A673 (cell line): Measurements from ENCODE around the gene HSFX4.

Experiments used
- EZH2 ChIP-seq: fragments of 200-600 bp; sonication (generic); IDR thresholded peaks from 2 replicates; pipeline ENCODE4 v1.6.1; 2017; ENCODE audit warnings: borderline replicate concordance, low read depth, mild to moderate bottlenecking, mixed read lengths, antibody characterized with exemption, low read length; ENCODE audit not compliant: poor library complexity, severe bottlenecking
- TF ChIP-seq, protein P1 (sequence below): fragments of 300-800, 200-600 bp; sonication (generic); conservative IDR thresholded peaks from 2 replicates; pipeline ENCODE4 v1.5.1; 2017; ENCODE audit warnings: low read depth, mild to moderate bottlenecking, antibody characterized with exemption, low read length, moderate library complexity, mixed read lengths

- TF ChIP-seq, protein P1, sequence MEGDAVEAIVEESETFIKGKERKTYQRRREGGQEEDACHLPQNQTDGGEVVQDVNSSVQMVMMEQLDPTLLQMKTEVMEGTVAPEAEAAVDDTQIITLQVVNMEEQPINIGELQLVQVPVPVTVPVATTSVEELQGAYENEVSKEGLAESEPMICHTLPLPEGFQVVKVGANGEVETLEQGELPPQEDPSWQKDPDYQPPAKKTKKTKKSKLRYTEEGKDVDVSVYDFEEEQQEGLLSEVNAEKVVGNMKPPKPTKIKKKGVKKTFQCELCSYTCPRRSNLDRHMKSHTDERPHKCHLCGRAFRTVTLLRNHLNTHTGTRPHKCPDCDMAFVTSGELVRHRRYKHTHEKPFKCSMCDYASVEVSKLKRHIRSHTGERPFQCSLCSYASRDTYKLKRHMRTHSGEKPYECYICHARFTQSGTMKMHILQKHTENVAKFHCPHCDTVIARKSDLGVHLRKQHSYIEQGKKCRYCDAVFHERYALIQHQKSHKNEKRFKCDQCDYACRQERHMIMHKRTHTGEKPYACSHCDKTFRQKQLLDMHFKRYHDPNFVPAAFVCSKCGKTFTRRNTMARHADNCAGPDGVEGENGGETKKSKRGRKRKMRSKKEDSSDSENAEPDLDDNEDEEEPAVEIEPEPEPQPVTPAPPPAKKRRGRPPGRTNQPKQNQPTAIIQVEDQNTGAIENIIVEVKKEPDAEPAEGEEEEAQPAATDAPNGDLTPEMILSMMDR: no peak
- no peak for TF ChIP-seq EZH2
Observed at GRCh38 chrX:149909324-149910177, 19.8 kb upstream of the HSFX4 start.
